CD4-positive, alpha-beta T cell treated with Interleukin-2 at 100 ng/mL for 4 hours (primary cell): ENCODE data around the gene GPER1.

Source experiments
- DNase-seq: peaks from one replicate; pipeline ENCODE4 v3.0.0-alpha.2; 2020; ENCODE audit warnings: low spot score

GPER1 gene

GRCh38 chr7:1053816-1054370 is 34.0 kb upstream of the GPER1 start:
- DNase-seq, result no peak

GRCh38 chr7:1054438-1054837 is 33.5 kb upstream of the GPER1 start:
- DNase-seq, result no peak

DNA sequence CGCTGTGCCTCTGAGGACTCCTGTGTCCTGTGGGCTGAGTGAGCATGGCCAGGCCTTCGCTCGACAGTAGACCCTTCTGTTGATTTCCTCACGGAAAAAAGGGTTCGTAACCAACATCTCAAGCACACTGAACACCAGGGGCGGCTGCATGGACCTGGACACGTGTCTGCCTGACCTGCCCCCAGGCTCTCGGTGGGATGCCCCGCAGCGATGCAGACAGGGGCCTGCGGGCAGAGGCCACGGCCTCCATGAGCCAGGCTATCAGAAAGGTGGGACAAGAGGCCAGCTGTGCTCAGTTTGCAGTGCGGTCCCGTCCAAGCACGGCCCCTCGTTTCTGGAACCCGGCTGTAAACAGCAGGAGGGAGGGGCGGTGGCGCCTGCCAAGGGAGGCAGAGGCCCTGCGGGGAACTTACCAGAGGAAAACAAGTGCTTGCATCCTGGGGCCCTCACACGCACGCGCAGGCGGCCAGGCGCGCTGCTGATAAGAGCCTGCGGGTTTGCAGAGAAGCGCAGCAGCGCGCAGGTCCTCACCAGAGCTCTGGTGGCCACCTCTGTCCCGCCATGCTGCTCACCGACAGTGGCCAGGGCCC is 33.0 kb upstream of the GPER1 start:
- peak; percentile 45 for DNase-seq

GRCh38 chr7:1055491-1055955 is 32.4 kb upstream of the GPER1 start:
- no peak for DNase-seq

GRCh38 chr7:1055956-1056784 is 31.7 kb upstream of the GPER1 start:
- no peak for DNase-seq

DNA sequence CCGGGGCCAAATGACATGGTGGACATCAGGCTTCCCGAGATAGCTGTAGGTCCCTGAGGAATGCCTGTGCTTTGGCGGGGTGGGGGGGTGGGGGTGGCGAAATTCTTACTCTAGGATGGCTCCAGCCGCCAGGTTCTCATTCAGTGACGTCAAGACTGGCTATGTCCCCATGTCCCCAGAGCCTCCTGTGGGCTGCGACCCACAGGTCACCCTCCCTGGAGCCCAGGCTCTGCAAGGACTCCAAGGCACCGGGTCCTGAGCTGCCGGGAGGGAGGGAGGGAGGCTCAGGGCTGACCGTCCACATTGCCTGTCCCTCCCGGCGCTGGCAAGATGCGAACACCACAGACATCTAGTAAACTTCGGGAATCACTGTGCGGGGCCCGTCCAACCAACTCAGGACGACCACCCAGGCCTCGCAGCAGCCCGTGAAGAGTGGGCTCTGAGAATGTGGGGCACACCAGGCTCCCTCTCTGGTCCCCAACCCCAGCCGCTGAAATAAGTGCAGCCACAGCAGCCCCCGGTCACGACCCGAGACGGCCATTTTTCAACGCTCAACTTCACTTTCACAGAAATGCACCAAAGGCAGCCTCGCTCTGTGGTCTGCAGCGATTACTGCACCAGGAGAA is 31.0 kb upstream of the GPER1 start:
- no peak for DNase-seq

GRCh38 chr7:1057416-1058291 is 30.3 kb upstream of the GPER1 start:
- no peak for DNase-seq

- DNase-seq, result no peak
These were observed 29.6 kb upstream of the GPER1 start for GRCh38 chr7:1058311-1058710.

GRCh38 chr7:1058821-1059199 is 29.1 kb upstream of the GPER1 start:
- DNase-seq, result peak; percentile 47

DNA sequence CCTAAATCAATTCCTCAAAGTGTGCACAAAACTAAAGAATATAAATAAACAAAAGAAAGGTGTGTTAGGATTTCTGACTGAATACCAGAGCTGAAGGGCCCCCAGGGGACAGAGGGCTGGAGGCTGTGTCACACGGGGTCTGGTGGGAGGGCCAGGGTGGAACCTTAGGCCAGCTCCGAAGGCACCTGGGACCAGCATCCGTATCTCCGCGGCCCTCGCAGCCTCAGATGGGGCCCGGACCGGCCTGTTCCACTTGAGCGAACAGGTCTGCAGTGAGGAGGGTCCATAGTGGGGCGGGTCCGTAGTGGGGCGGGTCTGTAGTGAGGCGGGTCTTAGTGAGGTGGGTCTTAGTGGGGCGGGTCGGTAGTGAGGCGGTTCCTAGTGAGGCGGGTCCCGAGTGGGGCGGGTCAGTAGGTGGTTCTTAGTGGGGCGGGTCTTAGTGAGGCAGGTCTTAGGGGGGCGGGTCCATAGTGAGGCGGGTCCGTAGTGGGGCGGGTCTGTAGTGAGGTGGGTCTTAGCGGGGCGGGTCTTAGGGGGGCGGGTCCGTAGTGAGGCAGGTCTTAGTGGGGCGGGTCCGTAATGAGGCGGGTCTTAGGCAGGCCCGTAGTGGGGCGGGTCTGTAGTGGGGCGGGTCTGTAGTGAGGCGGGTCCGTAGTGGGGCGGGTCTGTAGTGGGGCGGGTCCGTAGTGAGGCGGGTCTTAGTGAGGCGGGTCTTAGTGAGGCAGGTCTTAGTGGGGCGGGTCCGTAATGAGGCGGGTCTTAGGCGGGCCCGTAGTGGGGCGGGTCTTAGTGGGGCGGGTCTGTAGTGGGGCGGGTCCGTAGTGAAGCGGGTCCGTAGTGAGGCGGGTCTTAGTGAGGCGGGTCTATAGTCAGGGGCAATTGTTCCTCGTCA is 28.5 kb upstream of the GPER1 start:
- DNase-seq, result no peak

DNA sequence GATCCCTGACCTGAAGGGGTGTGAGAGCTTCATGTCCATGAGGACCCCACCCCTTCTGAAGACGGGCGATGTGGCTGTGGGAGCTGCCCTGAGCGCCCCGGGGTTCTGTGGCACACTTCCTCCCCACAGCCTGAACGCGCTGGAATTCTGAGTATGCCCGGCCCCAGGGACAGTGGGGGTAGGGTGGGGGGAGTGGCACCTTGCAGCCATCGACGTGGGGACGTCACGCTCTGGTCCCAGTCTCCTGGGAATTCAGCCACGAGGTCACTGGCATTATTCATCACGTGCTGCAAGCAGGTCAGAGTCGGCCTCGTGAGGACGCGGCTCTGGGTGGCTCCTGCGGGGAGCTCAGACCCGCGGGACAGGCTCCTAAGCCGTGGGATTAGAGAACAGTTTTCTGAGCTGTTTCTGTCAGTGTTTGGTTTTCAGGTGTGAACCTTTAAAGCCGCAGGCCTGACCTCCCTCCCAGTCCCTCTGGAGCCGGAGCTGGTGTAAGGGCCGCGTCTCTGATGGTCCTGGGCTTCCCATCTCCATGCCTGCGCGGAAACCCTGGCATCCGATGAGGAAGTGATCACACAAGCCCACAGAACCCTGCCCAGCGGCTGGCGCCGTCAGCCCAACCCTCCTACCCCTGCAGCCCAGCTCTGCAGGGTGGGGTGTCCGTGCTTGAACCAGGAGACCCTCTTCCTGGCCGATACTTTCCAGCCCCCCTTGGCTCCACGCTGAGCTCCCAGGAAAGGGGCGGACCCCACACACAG is 27.4 kb upstream of the GPER1 start:
- no peak for DNase-seq

- DNase-seq, result no peak
These were observed 26.7 kb upstream of the GPER1 start for GRCh38 chr7:1061180-1061579.

- DNase-seq, result no peak
These were observed 25.3 kb upstream of the GPER1 start for GRCh38 chr7:1062296-1063294.

DNA sequence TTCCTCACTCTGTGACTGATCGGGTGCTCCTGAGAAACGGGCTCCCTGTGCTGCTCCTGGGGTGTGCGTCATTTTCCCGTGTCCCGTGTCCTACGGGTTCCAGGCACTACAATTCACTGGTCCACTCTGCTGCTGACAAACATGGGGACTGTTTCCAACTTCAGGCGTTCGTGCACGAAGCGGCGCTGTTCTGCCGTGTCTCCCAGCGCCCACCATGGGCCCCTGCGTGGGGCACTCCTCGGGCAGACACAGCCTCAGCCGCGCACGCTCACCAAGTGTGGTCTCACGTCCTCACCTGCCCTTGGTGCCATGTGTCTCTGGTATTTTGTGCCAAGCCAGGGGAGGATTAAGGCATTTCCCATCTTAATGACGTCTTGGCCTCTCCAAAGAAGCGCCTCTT is 24.6 kb upstream of the GPER1 start:
- DNase-seq, result no peak

- DNase-seq, result no peak
These were observed 23.3 kb upstream of the GPER1 start for GRCh38 chr7:1064581-1064980.

GRCh38 chr7:1065263-1065584 is 22.7 kb upstream of the GPER1 start:
- no peak for DNase-seq

DNA sequence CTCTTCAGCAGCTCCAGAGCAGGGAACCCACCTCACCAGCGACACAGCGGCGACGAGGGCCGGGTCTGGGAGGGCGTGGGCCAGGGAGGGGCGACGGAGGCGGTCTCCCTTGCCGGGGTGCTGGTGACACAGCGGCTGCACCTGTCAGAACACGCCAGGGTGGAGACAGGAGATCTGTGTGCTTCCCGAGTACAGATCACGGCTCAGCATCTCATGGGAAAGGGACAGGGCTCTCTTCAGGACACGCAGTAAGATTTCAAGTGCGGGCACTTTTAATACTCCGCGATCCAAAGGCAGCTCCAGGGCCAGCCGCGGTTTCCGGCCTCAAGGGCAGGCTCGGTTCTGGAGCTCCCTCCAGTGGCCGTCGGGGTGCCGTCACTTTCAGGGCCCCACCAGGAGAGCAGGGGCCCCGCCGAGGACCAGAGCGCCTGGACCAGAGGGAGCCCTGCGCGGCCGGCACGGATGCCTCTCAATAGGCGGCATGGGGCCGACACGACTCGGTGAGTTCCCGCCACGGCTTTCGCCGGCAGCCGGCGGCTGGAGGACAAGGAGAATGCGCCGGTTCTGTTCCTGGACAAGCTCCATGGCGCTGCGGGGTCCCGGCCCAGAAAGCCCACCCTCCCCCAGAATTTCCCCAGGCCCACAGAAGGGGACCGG is 22.2 kb upstream of the GPER1 start:
- DNase-seq, result peak; percentile 83

DNA sequence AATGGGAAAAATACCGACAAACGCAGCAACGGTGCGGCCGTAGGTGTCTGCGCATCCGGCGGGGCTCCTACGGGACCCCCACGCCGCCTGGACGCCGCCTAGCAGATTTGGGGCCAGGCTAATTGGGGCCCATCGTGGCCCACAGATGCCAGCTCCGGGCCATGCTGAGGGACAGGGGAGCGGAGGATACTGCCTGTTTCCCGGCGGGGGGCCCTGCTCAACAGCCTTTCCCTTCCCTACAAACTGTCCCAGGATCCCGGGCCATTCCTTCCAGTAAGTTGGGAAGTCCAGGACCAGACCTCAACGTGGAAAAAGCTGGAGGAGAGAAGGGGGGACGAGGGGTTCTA is 21.7 kb upstream of the GPER1 start:
- no peak for DNase-seq

- no peak for DNase-seq
These were observed 19.9 kb upstream of the GPER1 start for GRCh38 chr7:1068013-1068412.
